OCI-LY1 (cell line): ENCODE measurements around the gene ZNF385C.

Experiments used
- CTCF ChIP-seq: fragments of 200-600 bp; sonication (generic), shearing (Covaris generic); IDR thresholded peaks from 2 replicates; pipeline ENCODE4 v1.5.1; 2017; ENCODE audit warnings: mild to moderate bottlenecking, antibody characterized with exemption, low read length, moderate library complexity, mixed read lengths
- EZH2 ChIP-seq: fragments of 200-600 bp; sonication (generic), shearing (Covaris generic); IDR thresholded peaks from 2 replicates; pipeline ENCODE4 v1.8.0; 2017; ENCODE audit warnings: borderline replicate concordance, mixed run types, mild to moderate bottlenecking, antibody characterized with exemption, low read length, moderate library complexity, mixed read lengths

- no peak for TF ChIP-seq CTCF
- TF ChIP-seq EZH2: no peak
These were observed 81.1 kb downstream of the ZNF385C start, which contains the start of gene DNAJC7 for GRCh38 chr17:42016941-42017865.
